ENCODE results near the gene FNDC3B. TPM values are rescaled to one million over a fixed set of nuclear protein-coding genes. Genes with fewer than 3 reads are reported as not detected.

FNDC3B gene
- total and polyA plus RNA-seq, 2 donors (not counting 3 experiments of a cell fraction or from before 2014, with no cell fraction given) = 91.6 to 295 TPM

- no peaks in the 10 kb centered on the region for H3K27me3 ChIP-seq (ENCODE audit: control insufficient read depth in 2 of 2, insufficient read depth in 2 of 2, low read length in 2 of 2)
- CTCF ChIA-PET = interaction anchor here (0.6 kb wide), 1 partner anchor 160 kb away, joined by 3 read pairs; no protein-coding TSS in a partner anchor
- FAIRE-seq = no peak
- no peaks in the 10 kb centered on the region for H3K9me1 ChIP-seq (replicated peaks; ENCODE audit: control insufficient read depth, extremely low read depth, insufficient read depth, low read length)
- no peak overlapping the region for H3K4me2 ChIP-seq (ENCODE audit: insufficient read depth, low read length)
- intact Hi-C loops (cut with micrococcal nuclease) = no loop called here
- H3K9me3 ChIP-seq (replicated peaks; ENCODE audit: control insufficient read depth, insufficient read depth, low read length) = no peaks in the 10 kb centered on the region
- H3K4me3 ChIP-seq (replicated peaks in 1 of 3; ENCODE audit: insufficient read depth in 1 of 3, low read depth in 1 of 3, low read length in 3 of 3) = no peak overlapping the region
- H4K20me1 ChIP-seq (replicated peaks; ENCODE audit: control insufficient read depth, extremely low read depth, insufficient read depth, low read length) = peaks cover 2% of the 10 kb centered on the region
- dilution Hi-C loops (cut with MboI; ENCODE audit: extremely low pct_ligation_motif_present, low sequenced_read_pairs) = no loop called here
- no peak overlapping the region for H3K9ac ChIP-seq (replicated peaks; ENCODE audit: extremely low read depth, insufficient read depth, low read length)
- POLR2A ChIA-PET = interaction anchor here (0.7 kb wide), 1 partner anchor 76 kb away, joined by 9 read pairs; no protein-coding TSS in a partner anchor
- H3K27ac ChIP-seq (ENCODE audit: insufficient read depth, low read depth, low read length) = no peak overlapping the region
- H3K4me1 ChIP-seq (ENCODE audit: control insufficient read depth, extremely low read depth, insufficient read depth, low read length) = peaks cover 47% of the 10 kb centered on the region
- peak; percentile 11 for TF ChIP-seq POLR2A (IDR thresholded peaks at IDR 0.05; ENCODE audit: low read depth, low read length)
- no peak for TF ChIP-seq JUN (IDR thresholded peaks at IDR 0.05; ENCODE audit: borderline replicate concordance, insufficient read depth, insufficient read length, low read depth)
- no peak for TF ChIP-seq CTCF (IDR thresholded peaks at IDR 0.05; ENCODE audit: extremely low read depth in 1 of 2, insufficient read depth in 1 of 2, low read depth in 1 of 2, low read length in 2 of 2)
- DNase-seq (ENCODE audit: low read depth, low spot score) = no peak
- H3K79me2 ChIP-seq (ENCODE audit: control insufficient read depth, insufficient read depth, low read length) = peaks cover 90% of the 10 kb centered on the region
- H2AFZ ChIP-seq (ENCODE audit: low read depth, low read length) = no peak overlapping the region
- peaks cover 7 to 11% of the 10 kb centered on the region in 2 experiments for H3K36me3 ChIP-seq (ENCODE audit: control insufficient read depth in 2 of 2, extremely low read depth in 1 of 2, insufficient read depth in 2 of 2, low read length in 2 of 2)
- BruUV-seq (replicated peaks) = no TSS peak
These were observed 134.2 kb downstream of the FNDC3B start for GRCh38 chr3:172173316-172174254.
